DLD1 (cell line): ENCODE measurements around the gene JADE1.

Experiments used
- in situ Hi-C: cut with HindIII; loops from 2 replicates; pipeline ENCODE4 v1.10.0; 2017; ENCODE audit warnings: low sequenced_read_pairs

Gene JADE1

DNA sequence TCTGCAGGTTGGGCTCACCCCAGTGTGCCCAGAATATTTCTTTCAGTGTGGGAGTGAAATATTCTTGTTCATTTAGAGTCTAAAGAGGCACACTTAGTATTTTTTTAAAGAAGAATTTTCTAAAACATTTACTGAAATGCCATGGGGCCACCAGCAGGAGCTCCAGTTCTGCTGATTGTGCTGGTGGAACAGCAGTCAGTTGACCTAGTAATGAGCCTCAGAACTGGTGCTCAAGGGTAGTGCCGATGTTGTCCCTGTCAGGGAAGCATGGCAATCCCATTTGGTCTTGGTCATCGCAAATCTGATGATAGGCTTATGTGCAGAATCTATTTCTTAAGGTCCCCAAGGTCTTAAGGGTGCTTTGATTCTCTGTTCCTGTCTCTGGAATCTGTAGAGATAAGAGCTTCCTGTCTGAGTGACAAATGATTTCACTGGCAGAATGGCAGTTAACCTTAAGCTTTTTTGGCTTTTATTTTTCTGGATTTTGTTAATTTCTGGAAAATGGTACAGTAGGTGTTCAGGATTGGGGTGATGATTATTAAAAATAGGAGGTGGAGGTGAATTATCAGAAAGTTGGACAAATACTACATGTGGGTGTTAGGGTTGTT, 31.3 kb downstream of the JADE1 start:
- in situ Hi-C loops, result no loop called here

DNA sequence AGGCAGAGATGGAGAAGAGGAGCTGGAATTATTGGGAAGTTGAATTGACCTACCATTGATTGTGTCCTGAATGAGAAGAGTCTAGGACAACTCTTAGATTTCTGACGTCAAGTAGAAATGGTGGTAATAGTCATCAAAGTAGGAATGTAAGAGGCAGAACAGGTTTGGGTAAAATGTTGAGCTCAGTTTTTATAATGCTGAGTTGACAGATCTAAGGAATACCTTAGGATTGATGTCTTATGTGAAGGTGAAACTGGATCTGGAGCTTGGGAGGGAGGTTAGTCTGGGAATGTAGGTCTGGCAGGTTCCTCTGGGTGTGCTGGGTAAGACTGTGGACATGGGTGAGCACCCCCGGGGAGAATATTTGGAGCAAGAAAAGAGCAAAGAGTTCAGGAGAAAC, 31.9 kb downstream of the JADE1 start:
- in situ Hi-C loops, result no loop called here

- in situ Hi-C loops, result no loop called here
These were observed 35.4 kb downstream of the JADE1 start for GRCh38 chr4:128844931-128845330.

DNA sequence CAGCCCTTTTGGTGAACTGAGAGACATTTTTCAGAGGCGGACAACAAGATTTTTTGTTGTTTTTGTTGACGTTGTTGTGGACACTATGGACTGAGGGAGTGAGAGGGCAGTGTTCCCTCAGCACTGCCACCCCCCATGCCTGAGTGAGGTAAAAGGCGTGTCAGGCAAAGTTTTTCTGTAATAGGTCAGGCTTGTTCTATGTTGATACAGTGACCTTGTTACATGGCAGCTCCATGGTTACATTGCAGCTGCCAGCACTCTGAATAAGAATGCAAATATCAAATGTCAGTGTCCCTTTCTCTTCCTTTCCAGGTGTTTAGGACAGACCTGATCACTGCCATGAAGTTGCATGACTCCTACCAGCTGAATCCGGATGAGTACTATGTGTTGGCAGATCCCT, 36.6 kb downstream of the JADE1 start:
- in situ Hi-C loops, result no loop called here

DNA sequence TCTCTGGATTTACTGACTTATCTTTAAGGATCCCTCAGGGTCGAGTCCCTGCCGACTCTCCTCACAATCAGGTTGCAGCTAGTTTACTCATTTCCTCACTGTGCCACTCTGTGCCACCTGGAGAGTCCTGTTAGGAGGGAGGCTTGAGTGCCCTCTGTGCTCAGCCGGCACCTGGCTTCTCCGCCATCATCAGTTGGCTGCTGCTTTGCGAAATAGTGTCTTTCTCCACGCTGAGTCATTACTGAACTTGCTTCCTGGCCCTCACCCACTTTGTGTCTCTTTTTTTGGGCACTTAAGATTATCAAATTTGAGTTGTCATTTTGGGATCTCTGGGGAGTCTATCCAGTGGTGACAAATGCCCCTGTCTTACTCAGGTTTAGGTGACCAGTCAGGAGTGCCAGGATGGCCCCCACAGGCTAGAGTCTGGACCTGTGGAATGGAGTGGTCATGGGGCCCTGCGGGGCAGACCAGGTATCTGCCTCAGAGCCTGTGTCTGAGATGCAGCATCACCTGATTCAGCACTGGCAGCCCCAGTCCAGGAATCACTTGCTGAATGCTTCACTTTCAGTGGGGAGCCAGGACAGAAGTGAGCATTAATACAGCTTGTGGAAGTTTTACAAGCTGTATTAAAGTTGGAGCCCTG, 37.7 kb downstream of the JADE1 start:
- in situ Hi-C loops, result no loop called here

DNA sequence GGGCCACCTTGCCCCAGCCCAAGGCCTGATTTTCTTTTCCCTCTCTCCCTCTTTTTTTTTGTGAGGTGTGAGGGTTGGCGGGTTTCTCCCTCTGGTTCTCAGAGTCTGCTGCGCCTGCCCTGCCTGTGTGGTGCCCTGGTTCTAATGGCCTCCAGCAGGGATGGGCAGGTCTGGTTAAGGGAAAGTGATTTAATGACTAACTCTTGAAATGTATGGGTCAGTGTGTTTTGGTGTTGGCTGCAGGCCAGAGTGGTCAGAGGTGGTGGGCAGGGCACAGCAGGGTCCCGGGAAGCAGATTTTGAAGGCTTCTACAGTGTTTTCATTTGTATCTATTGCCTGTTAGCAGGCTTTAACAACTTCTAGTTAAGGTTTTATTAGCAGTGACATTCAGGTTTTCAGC, 39.0 kb downstream of the JADE1 start:
- in situ Hi-C loops, result no loop called here

GRCh38 chr4:128850252-128850651, 40.8 kb downstream of the JADE1 start:
- in situ Hi-C loops, result no loop called here

- in situ Hi-C loops, result no loop called here
These were observed 44.2 kb downstream of the JADE1 start for GRCh38 chr4:128853741-128854140.

- in situ Hi-C loops, result no loop called here
These were observed 44.9 kb downstream of the JADE1 start for GRCh38 chr4:128854433-128854832.

GRCh38 chr4:128855621-128856020, 46.1 kb downstream of the JADE1 start:
- in situ Hi-C loops, result no loop called here

- in situ Hi-C loops, result no loop called here
These were observed 46.7 kb downstream of the JADE1 start for GRCh38 chr4:128856246-128856645.

DNA sequence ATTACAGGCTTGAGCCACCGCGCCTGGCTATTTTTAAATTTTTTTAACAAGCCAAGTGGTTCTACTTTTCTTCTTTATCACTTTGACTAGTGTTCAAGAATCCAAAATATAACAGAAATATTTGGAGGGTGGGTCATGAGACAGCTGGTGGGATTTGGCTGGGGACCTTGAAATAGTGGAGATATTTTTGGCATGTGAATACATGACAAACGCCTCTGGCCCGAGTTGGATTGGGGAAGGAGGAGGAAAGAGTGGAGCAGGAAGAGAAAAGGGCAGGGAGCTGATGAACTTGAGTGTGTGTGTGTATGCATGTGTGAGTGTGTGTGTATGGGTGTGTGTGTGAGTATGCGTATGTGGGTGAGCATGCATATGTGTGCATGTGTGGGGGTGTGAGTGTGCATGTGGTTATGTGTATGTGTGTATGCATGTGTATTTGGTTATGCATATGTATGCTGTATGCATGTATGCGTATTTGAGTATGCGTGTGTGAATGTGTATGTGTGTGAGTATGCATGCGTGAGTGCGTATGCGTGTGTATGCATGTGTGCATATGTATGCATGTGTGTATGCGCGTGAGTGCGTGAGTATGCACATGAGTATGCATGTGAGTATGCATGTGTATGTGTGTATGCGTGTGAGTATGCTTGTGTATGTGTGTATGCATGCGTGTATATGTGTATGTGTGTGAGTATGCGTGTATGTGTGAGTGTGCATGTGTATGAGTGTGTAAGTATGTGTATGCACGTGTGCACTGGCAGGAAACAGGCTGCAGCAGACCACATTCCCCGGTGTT, 49.6 kb downstream of the JADE1 start:
- in situ Hi-C loops, result no loop called here

GRCh38 chr4:128859887-128860677, 50.6 kb downstream of the JADE1 start:
- in situ Hi-C loops, result no loop called here

GRCh38 chr4:128861856-128862518, 52.5 kb downstream of the JADE1 start:
- in situ Hi-C loops, result no loop called here

DNA sequence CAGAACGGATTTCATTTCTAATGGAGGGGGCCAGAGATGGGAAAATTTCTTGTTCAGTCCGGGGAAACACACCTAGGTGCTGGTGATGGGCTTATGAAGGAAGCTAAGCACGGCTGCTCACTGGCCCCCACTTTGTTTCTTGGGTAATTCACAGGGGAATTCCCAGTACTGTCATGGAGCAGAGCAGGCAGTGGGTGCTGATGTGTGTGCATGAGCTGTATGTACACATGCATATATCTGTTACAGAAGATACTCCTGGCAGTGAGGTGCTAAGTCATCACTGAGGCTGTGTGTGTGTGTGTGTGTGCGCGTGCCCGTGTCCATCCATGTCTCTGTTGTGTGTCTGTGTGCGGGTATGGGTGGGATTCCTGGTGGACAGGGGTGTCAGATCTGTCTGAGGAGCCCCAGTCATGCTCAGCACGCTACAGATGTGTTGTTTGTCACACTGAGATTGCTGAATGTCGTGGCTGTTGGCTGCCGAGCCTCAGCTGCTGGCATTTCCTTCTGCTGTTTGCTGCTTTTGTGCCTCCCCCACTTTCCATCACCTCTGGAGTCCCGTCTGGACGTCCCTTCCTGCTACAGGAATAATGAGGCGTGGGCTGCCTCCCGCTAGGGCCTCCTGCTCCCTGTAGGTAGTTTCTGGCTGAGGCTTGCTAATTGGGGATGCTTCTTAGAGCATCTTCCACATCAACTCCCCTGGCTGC, 53.3 kb downstream of the JADE1 start:
- in situ Hi-C loops, result no loop called here

GRCh38 chr4:128863312-128864075, 54.0 kb downstream of the JADE1 start:
- in situ Hi-C loops, result no loop called here

- in situ Hi-C loops, result no loop called here
These were observed 55.6 kb downstream of the JADE1 start for GRCh38 chr4:128865132-128865531.

DNA sequence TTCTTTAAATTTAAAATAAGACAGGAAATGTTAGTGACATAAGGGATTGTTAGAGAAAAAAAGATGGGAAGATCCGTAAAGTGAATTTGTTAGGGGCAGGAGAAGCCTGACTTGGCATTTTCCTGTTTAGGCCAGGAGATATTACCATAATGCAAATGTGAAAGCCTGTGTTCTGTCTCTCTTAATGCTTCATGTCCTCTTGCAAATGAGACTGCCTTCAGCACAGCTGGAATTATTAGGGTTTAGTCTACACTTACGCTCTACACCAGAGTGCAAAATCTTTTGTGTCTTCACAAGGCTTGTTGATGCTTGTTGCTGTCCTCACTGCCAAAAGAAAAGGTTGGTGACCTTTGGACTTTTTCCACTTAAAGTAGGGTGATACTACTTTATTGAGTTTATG, 56.8 kb downstream of the JADE1 start:
- in situ Hi-C loops, result no loop called here

GRCh38 chr4:128866691-128867090, 57.2 kb downstream of the JADE1 start:
- in situ Hi-C loops, result no loop called here
